HCT116 (cell line): ENCODE data around the gene PSMC2. TPM values are rescaled to one million over a fixed set of nuclear protein-coding genes. Genes with fewer than 3 reads are reported as not detected.

Experiments
- ATAC-seq: fragments of 200-7000 bp; cut with Tn5 transposase; 2 replicates; pipeline ENCODE4 v1.9.1; 2020; ENCODE audit warnings: mild to moderate bottlenecking, moderate library complexity
- BruUV-seq: library from RNA; stranded (reverse); fragments of 400-500 nt; replicated peaks from 2 replicates; lab custom pipeline; 2021; lab: Mats Ljungman, UMichigan
- CTCF ChIA-PET: fragments of 300-600 bp; sonication (Branson Sonifier 250); formaldehyde crosslinking; loops from one replicate; lab custom pipeline; 2021; ENCODE audit warnings: antibody characterized with exemption; lab: Charles Lee
- POLR2A ChIA-PET: fragments of 300-600, 350-600 bp; sonication (Branson Sonifier 250); formaldehyde crosslinking; loops from one replicate; lab custom pipeline; 2021; ENCODE audit warnings: antibody characterized with exemption; lab: Charles Lee
- RAD21 ChIA-PET, 2 experiments: fragments of 300-600 bp; sonication (Branson Sonifier 250); formaldehyde crosslinking; loops; one replicate each; lab custom pipeline; 2023; ENCODE audit warnings: low total read pairs in 2 of 2; ENCODE audit not compliant: uncharacterized antibody in 2 of 2, unreplicated experiment in 2 of 2, low non-redundant PET in 1 of 2; lab: Charles Lee
- DNase-seq: peaks from one replicate; pipeline ENCODE4 v3.0.0-alpha.2; 2010; ENCODE audit warnings: low read depth, low spot score
- H2AFZ ChIP-seq: fragments of 200-600 bp; shearing (Covaris generic), sonication (generic); 2 replicates; pipeline ENCODE4 v1.6.1; 2017; ENCODE audit warnings: low read depth, mixed run types, mixed read lengths, antibody characterized with exemption, low read length; ENCODE audit not compliant: poor library complexity, severe bottlenecking
- H3K27ac ChIP-seq: 2 replicates; pipeline ENCODE4 v1.5.1; 2012; ENCODE audit warnings: low read depth, low read length
- H3K27me3 ChIP-seq: fragments of 200-600 bp; sonication (generic); 2 replicates; pipeline ENCODE4 v1.6.1; 2016; ENCODE audit warnings: mixed run types, low read length, mixed read lengths; ENCODE audit not compliant: insufficient read depth
- H3K36me3 ChIP-seq, 2 experiments: fragments of 200-500 bp in 1 of 2; fragments of 200-600 bp in 1 of 2; sonication (Bioruptor generic) in 1 of 2; sonication (generic) in 1 of 2; 2 replicates each; pipeline versions ENCODE4 v1.5.1 to v1.6.1; 2014 to 2016; ENCODE audit warnings: low read length in 2 of 2, inconsistent platforms in 1 of 2, mixed read lengths in 1 of 2, mixed run types in 1 of 2; ENCODE audit not compliant: insufficient read depth in 2 of 2, control insufficient read depth in 1 of 2
- H3K4me1 ChIP-seq, 2 experiments: fragments of 200-600 bp in 1 of 2; sonication (generic) in 1 of 2; 2 replicates each; pipeline versions ENCODE4 v1.5.1 to v1.6.1; 2012 to 2017; ENCODE audit warnings: low read length in 2 of 2, inconsistent platforms in 1 of 2, mild to moderate bottlenecking in 1 of 2, mixed read lengths in 1 of 2, mixed run types in 1 of 2, moderate library complexity in 1 of 2; ENCODE audit not compliant: insufficient read depth in 2 of 2, control insufficient read depth in 1 of 2
- H3K4me2 ChIP-seq: fragments of 200-600 bp; sonication (generic); 2 replicates; pipeline ENCODE4 v1.6.1; 2017; ENCODE audit warnings: mixed run types, low read length, mixed read lengths
- H3K4me3 ChIP-seq, 2 experiments: fragments of 200-600 bp in 1 of 2; sonication (generic) in 1 of 2; replicated peaks in 1 of 2; 2 replicates each; pipeline ENCODE4 v1.5.1; 2011 to 2016; ENCODE audit warnings: low read length in 2 of 2, control low read depth in 1 of 2, low read depth in 1 of 2, mild to moderate bottlenecking in 1 of 2, mixed read lengths in 1 of 2, mixed run types in 1 of 2
- H3K79me2 ChIP-seq: fragments of 200-600 bp; sonication (generic); 2 replicates; pipeline ENCODE4 v1.6.1; 2017; ENCODE audit warnings: mild to moderate bottlenecking, mixed run types, low read length, moderate library complexity, mixed read lengths; ENCODE audit not compliant: insufficient read depth
- H3K9ac ChIP-seq: fragments of 200-600 bp; sonication (generic); 2 replicates; pipeline ENCODE4 v1.6.1; 2016; ENCODE audit warnings: low read length, mixed read lengths
- H3K9me2 ChIP-seq: fragments of 200-600 bp; sonication (generic), shearing (Covaris generic); 2 replicates; pipeline ENCODE4 v1.6.1; 2017; ENCODE audit warnings: mixed run types, mild to moderate bottlenecking, moderate library complexity; ENCODE audit not compliant: insufficient read depth
- H3K9me3 ChIP-seq, 2 experiments: fragments of 200-500 bp in 1 of 2; fragments of 200-600 bp in 1 of 2; sonication (Bioruptor generic) in 1 of 2; sonication (generic) in 1 of 2; 2 replicates each; pipeline ENCODE4 v1.6.1; 2014 to 2017; ENCODE audit warnings: low read length in 2 of 2, mixed read lengths in 2 of 2, inconsistent platforms in 1 of 2, low read depth in 1 of 2, mild to moderate bottlenecking in 1 of 2, mixed run types in 1 of 2, moderate library complexity in 1 of 2; ENCODE audit not compliant: control insufficient read depth in 1 of 2, insufficient read depth in 1 of 2
- H4K20me1 ChIP-seq: fragments of 200-600 bp; sonication (generic), shearing (Covaris generic); 2 replicates; pipeline ENCODE4 v1.6.1; 2017; ENCODE audit warnings: mixed run types, mild to moderate bottlenecking, moderate library complexity; ENCODE audit not compliant: insufficient read depth
- EGR1 ChIP-seq: IDR thresholded peaks from 2 replicates; pipeline ENCODE4 v1.6.1; 2012; ENCODE audit warnings: low read depth
- EZH2 ChIP-seq: fragments of 200-600 bp; sonication (generic); IDR thresholded peaks from 2 replicates; pipeline ENCODE4 v1.6.1; 2017; ENCODE audit warnings: antibody characterized with exemption, mixed run types
- FOSL1 ChIP-seq: IDR thresholded peaks from 2 replicates; pipeline ENCODE4 v1.6.1; 2012; ENCODE audit warnings: low read depth
- JUND ChIP-seq: IDR thresholded peaks from 2 replicates; pipeline ENCODE4 v1.6.1; 2012
- POLR2A ChIP-seq: IDR thresholded peaks from 2 replicates; pipeline ENCODE4 v1.7.0; 2011; ENCODE audit warnings: borderline replicate concordance; ENCODE audit not compliant: insufficient read depth, insufficient read length; ENCODE audit errors: extremely low read depth
- REST ChIP-seq: IDR thresholded peaks from 2 replicates; pipeline ENCODE4 v1.6.1; 2012; ENCODE audit warnings: low read depth
- SIN3A ChIP-seq: IDR thresholded peaks from 2 replicates; pipeline ENCODE4 v1.6.1; 2012; ENCODE audit warnings: low read depth
- SRF ChIP-seq: IDR thresholded peaks from 2 replicates; pipeline ENCODE4 v1.6.1; 2012; ENCODE audit warnings: low read depth
- TCF7L2 ChIP-seq: IDR thresholded peaks from 2 replicates; pipeline ENCODE4 v1.7.0; 2011; ENCODE audit warnings: borderline replicate concordance, inconsistent platforms; ENCODE audit not compliant: insufficient read depth, insufficient read length; ENCODE audit errors: extremely low read depth
- intact Hi-C: fragments of 100-400 bp; cut with micrococcal nuclease; formaldehyde crosslinking; loops from 2 replicates; pipeline ENCODE4 v1.10.0; 2022
- total RNA-seq: library from RNA; stranded (reverse); gene quantifications from one replicate; pipeline ENCODE4 v1.2.1, GENCODE V29; 2021; ENCODE audit not compliant: unreplicated experiment
- TF ChIP-seq, protein P1 (sequence below), 3 experiments: fragments of 200-600 bp in 1 of 3; sonication (generic) in 1 of 3; IDR thresholded peaks in 2 of 3; conservative IDR thresholded peaks in 1 of 3; 2 replicates each; pipeline ENCODE4 v1.5.1; 2012 to 2017; ENCODE audit warnings: low read depth in 2 of 3, low read length in 2 of 3, antibody characterized with exemption in 1 of 3, borderline replicate concordance in 1 of 3, control low read depth in 1 of 3, mild to moderate bottlenecking in 1 of 3, mixed read lengths in 1 of 3, mixed run types in 1 of 3, moderate library complexity in 1 of 3; ENCODE audit not compliant: insufficient read depth in 1 of 3
- TF ChIP-seq, protein P2 (sequence below): IDR thresholded peaks from 2 replicates; pipeline ENCODE4 v1.6.1; 2012
- TF ChIP-seq, protein P3 (sequence below): IDR thresholded peaks from 2 replicates; pipeline ENCODE4 v1.6.1; 2011; ENCODE audit warnings: mild to moderate bottlenecking, low read length, moderate library complexity; ENCODE audit not compliant: insufficient replicate concordance; ENCODE audit errors: extremely low read depth
- TF ChIP-seq, protein P4 (sequence below): IDR thresholded peaks from 2 replicates; pipeline ENCODE4 v1.6.1; 2012

Gene PSMC2
- total RNA-seq, 1 experiment from 2014 or later, result 121 TPM

DNA sequence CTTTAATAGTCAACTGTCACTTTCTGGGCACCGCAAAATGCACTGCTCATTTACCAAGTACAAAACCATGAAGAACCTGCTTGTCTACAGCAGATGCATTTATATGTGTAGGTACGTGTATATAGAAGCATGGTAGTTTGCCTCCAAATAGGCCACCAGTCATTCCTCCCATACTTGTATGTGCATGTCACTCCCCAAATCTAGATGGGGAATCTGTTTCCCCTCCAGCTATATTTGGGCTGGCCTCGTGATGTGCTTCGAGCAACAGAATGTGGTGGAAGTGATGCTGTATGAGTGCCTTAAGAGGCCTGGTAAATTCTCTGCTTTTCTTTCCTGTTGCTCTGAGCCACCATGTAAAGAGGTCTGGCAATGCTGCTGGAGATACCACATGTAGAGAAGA, 47.1 kb downstream of the PSMC2 start:
- ChIA-PET RAD21 (no interaction called here), POLR2A (no interaction called here), CTCF (no interaction called here)
- no peaks in the 10 kb centered on the region for H3K4me1 ChIP-seq
- no peaks in the 10 kb centered on the region for H4K20me1 ChIP-seq
- intact Hi-C loops, result no loop called here
- no peak overlapping the region for H3K4me3 ChIP-seq
- no peaks in the 10 kb centered on the region for H3K9me3 ChIP-seq
- no peak overlapping the region for H3K9ac ChIP-seq
- H3K27me3 ChIP-seq, result no peaks in the 10 kb centered on the region
- H3K27ac ChIP-seq, result no peak overlapping the region
- H3K4me2 ChIP-seq, result no peak overlapping the region
- no peaks in the 10 kb centered on the region for H3K79me2 ChIP-seq
- H3K9me2 ChIP-seq, result no peaks in the 10 kb centered on the region
- no peak overlapping the region for H2AFZ ChIP-seq
- BruUV-seq, result no TSS peak
- H3K36me3 ChIP-seq, result no peaks in the 10 kb centered on the region
- DNase-seq (no peak), ATAC-seq (no peak)
- TF ChIP-seq JUND, result no peak

DNA sequence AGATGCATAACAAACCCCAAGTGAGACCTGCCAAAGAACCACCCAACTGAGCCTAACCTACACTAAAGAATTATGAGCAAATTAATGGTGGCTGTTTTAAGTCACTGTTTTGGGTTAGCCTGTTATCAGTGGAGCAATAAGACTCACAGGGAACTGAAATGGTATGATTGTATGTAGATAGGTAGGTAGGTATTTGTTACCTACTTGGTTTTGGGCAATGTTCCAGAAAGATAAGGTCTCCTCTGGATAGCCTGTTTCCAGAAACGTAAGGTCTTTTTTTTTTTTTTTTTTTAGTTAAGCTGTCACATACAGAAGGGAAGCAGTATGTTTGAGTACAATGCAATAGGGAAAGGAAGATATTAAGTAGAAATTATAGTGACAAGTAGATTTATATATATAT, 47.6 kb downstream of the PSMC2 start:
- ChIA-PET POLR2A (no interaction called here), RAD21 (no interaction called here), CTCF (no interaction called here)
- H3K79me2 ChIP-seq, result no peaks in the 10 kb centered on the region
- H3K4me1 ChIP-seq, result no peaks in the 10 kb centered on the region
- H2AFZ ChIP-seq, result no peak overlapping the region
- H3K36me3 ChIP-seq, result no peaks in the 10 kb centered on the region
- DNase-seq, result no peak
- H3K4me3 ChIP-seq, result no peak overlapping the region
- H3K9me2 ChIP-seq, result no peaks in the 10 kb centered on the region
- no peaks in the 10 kb centered on the region for H3K27me3 ChIP-seq
- intact Hi-C loops, result no loop called here
- no peaks in the 10 kb centered on the region for H3K9me3 ChIP-seq
- BruUV-seq, result no TSS peak
- ATAC-seq, result no peak
- no peak overlapping the region for H3K9ac ChIP-seq
- no peaks in the 10 kb centered on the region for H4K20me1 ChIP-seq
- H3K4me2 ChIP-seq, result no peak overlapping the region
- H3K27ac ChIP-seq, result no peak overlapping the region
- TF ChIP-seq EGR1 (no peak), SIN3A (no peak), REST (no peak), POLR2A (no peak), SRF (no peak), FOSL1 (no peak), EZH2 (no peak), JUND (no peak), TCF7L2 (no peak)
- TF ChIP-seq, protein P1, sequence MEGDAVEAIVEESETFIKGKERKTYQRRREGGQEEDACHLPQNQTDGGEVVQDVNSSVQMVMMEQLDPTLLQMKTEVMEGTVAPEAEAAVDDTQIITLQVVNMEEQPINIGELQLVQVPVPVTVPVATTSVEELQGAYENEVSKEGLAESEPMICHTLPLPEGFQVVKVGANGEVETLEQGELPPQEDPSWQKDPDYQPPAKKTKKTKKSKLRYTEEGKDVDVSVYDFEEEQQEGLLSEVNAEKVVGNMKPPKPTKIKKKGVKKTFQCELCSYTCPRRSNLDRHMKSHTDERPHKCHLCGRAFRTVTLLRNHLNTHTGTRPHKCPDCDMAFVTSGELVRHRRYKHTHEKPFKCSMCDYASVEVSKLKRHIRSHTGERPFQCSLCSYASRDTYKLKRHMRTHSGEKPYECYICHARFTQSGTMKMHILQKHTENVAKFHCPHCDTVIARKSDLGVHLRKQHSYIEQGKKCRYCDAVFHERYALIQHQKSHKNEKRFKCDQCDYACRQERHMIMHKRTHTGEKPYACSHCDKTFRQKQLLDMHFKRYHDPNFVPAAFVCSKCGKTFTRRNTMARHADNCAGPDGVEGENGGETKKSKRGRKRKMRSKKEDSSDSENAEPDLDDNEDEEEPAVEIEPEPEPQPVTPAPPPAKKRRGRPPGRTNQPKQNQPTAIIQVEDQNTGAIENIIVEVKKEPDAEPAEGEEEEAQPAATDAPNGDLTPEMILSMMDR (IDR thresholded peaks at IDR 0.05 in 2 of 3, conservative IDR thresholded peaks at IDR 0.05 in 1 of 3; ENCODE audit: borderline replicate concordance in 1 of 3, insufficient read depth in 1 of 3, low read depth in 2 of 3, low read length in 2 of 3), result no peak
- TF ChIP-seq, protein P2, sequence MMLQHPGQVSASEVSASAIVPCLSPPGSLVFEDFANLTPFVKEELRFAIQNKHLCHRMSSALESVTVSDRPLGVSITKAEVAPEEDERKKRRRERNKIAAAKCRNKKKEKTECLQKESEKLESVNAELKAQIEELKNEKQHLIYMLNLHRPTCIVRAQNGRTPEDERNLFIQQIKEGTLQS, result no peak
- TF ChIP-seq, protein P3, sequence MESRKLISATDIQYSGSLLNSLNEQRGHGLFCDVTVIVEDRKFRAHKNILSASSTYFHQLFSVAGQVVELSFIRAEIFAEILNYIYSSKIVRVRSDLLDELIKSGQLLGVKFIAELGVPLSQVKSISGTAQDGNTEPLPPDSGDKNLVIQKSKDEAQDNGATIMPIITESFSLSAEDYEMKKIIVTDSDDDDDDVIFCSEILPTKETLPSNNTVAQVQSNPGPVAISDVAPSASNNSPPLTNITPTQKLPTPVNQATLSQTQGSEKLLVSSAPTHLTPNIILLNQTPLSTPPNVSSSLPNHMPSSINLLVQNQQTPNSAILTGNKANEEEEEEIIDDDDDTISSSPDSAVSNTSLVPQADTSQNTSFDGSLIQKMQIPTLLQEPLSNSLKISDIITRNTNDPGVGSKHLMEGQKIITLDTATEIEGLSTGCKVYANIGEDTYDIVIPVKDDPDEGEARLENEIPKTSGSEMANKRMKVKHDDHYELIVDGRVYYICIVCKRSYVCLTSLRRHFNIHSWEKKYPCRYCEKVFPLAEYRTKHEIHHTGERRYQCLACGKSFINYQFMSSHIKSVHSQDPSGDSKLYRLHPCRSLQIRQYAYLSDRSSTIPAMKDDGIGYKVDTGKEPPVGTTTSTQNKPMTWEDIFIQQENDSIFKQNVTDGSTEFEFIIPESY, result no peak
- TF ChIP-seq, protein P4, sequence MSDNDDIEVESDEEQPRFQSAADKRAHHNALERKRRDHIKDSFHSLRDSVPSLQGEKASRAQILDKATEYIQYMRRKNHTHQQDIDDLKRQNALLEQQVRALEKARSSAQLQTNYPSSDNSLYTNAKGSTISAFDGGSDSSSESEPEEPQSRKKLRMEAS, result no peak
